Right ventricle myocardium superior (tissue), 1 donor: ENCODE measurements around the gene MTUS2. TPM values are rescaled to one million over a fixed set of nuclear protein-coding genes. Genes with fewer than 3 reads are reported as not detected.

Source experiments
- ATAC-seq: fragments of 200-7000 bp; cut with Tn5 transposase; one replicate; pipeline ENCODE4 v1.9.1; 2020; ENCODE audit warnings: mild to moderate bottlenecking; ENCODE audit not compliant: poor library complexity
- DNase-seq: peaks from one replicate; pipeline ENCODE4 v3.0.0-alpha.2; 2020
- intact Hi-C: fragments of 100-400 bp; cut with DNase I; formaldehyde crosslinking; loops from one replicate; pipeline ENCODE4 v1.11.2; 2022
- total RNA-seq: library from RNA; stranded (reverse); fragmentation: NEBNext Ultra II Directional; extraction: Animal tissue kit (Norgen Biotek cat#: 25700); gene quantifications from one replicate; pipeline ENCODE4 v1.2.1, GENCODE V29; 2021
- donor health status: DM: no; HTN: yes; CAD: no; lungs with severe emphysema.

The MTUS2 gene
- total RNA-seq, 1 donor from 2014 or later, result 118 TPM

GRCh38 chr13:29472332-29472961 is 652.3 kb downstream of the MTUS2 start:
- intact Hi-C loops, result no loop called here
- DNase-seq (peak; percentile 42), ATAC-seq (peak; percentile 65)

GRCh38 chr13:29473166-29473565 is 653.0 kb downstream of the MTUS2 start:
- ATAC-seq (no peak), DNase-seq (no peak)
- intact Hi-C loops, result no loop called here

GRCh38 chr13:29474991-29475390 is 654.9 kb downstream of the MTUS2 start:
- ATAC-seq (no peak), DNase-seq (no peak)
- intact Hi-C loops, result no loop called here

GRCh38 chr13:29476046-29476445 is 655.9 kb downstream of the MTUS2 start:
- DNase-seq, result no peak
- ATAC-seq, result no peak
- intact Hi-C loops, result no loop called here

GRCh38 chr13:29479716-29480492 is 659.8 kb downstream of the MTUS2 start:
- no peak for ATAC-seq
- no peak for DNase-seq
- intact Hi-C loops, result no loop called here

- ATAC-seq (peak; percentile 71), DNase-seq (no peak)
- intact Hi-C loops, result no loop called here
Observed at GRCh38 chr13:29480893-29481525, 660.9 kb downstream of the MTUS2 start.

GRCh38 chr13:29481603-29482002 is 661.5 kb downstream of the MTUS2 start:
- no peak for DNase-seq
- ATAC-seq, result no peak
- intact Hi-C loops, result no loop called here

- DNase-seq (no peak), ATAC-seq (no peak)
- intact Hi-C loops, result no loop called here
Observed at GRCh38 chr13:29482504-29482903, 662.4 kb downstream of the MTUS2 start.

- peak; percentile 51 for ATAC-seq
- intact Hi-C loops, result no loop called here
- DNase-seq, result peak; percentile 77
Observed at GRCh38 chr13:29483211-29483610, 663.1 kb downstream of the MTUS2 start.

GRCh38 chr13:29483623-29484022 is 663.5 kb downstream of the MTUS2 start:
- ATAC-seq (no peak), DNase-seq (no peak)
- intact Hi-C loops, result no loop called here

GRCh38 chr13:29484236-29484635 is 664.1 kb downstream of the MTUS2 start:
- DNase-seq, result no peak
- intact Hi-C loops, result no loop called here
- ATAC-seq, result no peak

- no peak for ATAC-seq
- no peak for DNase-seq
- intact Hi-C loops, result no loop called here
Observed at GRCh38 chr13:29484796-29485195, 664.7 kb downstream of the MTUS2 start.

GRCh38 chr13:29486551-29486950 is 666.4 kb downstream of the MTUS2 start:
- no peak for DNase-seq
- no peak for ATAC-seq
- intact Hi-C loops, result no loop called here

- no peak for ATAC-seq
- intact Hi-C loops, result no loop called here
Observed at GRCh38 chr13:29487466-29488454, 667.6 kb downstream of the MTUS2 start.

GRCh38 chr13:29489650-29490560 is 669.8 kb downstream of the MTUS2 start:
- intact Hi-C loops, result no loop called here
- ATAC-seq, result no peak
- no peak for DNase-seq

More at GRCh38 chr13:29487466-29488454, 667.6 kb downstream of the MTUS2 start:
- no peak for DNase-seq

GRCh38 chr13:29490561-29490885 is 670.4 kb downstream of the MTUS2 start:
- intact Hi-C loops, result no loop called here

GRCh38 chr13:29491248-29491647 is 671.1 kb downstream of the MTUS2 start:
- DNase-seq, result no peak
- ATAC-seq, result no peak
- intact Hi-C loops, result no loop called here

More at GRCh38 chr13:29490561-29490885, 670.4 kb downstream of the MTUS2 start:
- DNase-seq, result no peak
- no peak for ATAC-seq

- ATAC-seq (no peak), DNase-seq (no peak)
- intact Hi-C loops, result no loop called here
Observed at GRCh38 chr13:29493796-29494195, 673.7 kb downstream of the MTUS2 start.
